OCI-LY1 (cell line): ENCODE data around the gene CUTA.

Experiments
- H2AFZ ChIP-seq: fragments of 200-600 bp; sonication (generic), shearing (Covaris generic); 2 replicates; pipeline ENCODE4 v1.6.0; 2014; ENCODE audit warnings: antibody characterized with exemption, mild to moderate bottlenecking, low read length
- H3F3A ChIP-seq: fragments of 200-600 bp; sonication (generic), shearing (Covaris generic); 2 replicates; pipeline ENCODE4 v1.6.0; 2014; ENCODE audit warnings: mild to moderate bottlenecking, antibody characterized with exemption, low read length, moderate library complexity; ENCODE audit not compliant: insufficient read depth
- H3K27ac ChIP-seq: fragments of 200-600 bp; sonication (generic); 2 replicates; pipeline ENCODE4 v1.5.1; 2014; ENCODE audit warnings: low read length, mixed run types, mild to moderate bottlenecking, low read depth; ENCODE audit not compliant: poor library complexity, severe bottlenecking
- H3K27me3 ChIP-seq: fragments of 200-600 bp; sonication (generic); 2 replicates; pipeline ENCODE4 v1.6.0; 2014; ENCODE audit warnings: antibody characterized with exemption, mild to moderate bottlenecking, low read length, moderate library complexity; ENCODE audit not compliant: insufficient read depth
- H3K36me3 ChIP-seq: fragments of 200-600 bp; sonication (generic); 2 replicates; pipeline ENCODE4 v1.6.1; 2014; ENCODE audit warnings: mild to moderate bottlenecking, antibody characterized with exemption, low read length, moderate library complexity, mixed read lengths; ENCODE audit not compliant: insufficient read depth
- H3K4me1 ChIP-seq: fragments of 200-600 bp; sonication (generic); 2 replicates; pipeline ENCODE4 v1.5.1; 2014; ENCODE audit warnings: mild to moderate bottlenecking, low read length, moderate library complexity; ENCODE audit not compliant: insufficient read depth, severe bottlenecking
- H3K4me2 ChIP-seq: fragments of 200-600 bp; sonication (generic), shearing (Covaris generic); 2 replicates; pipeline ENCODE4 v1.6.1; 2014; ENCODE audit warnings: low read length
- H3K4me3 ChIP-seq: fragments of 200-600 bp; sonication (generic); 2 replicates; pipeline ENCODE4 v1.5.1; 2014; ENCODE audit warnings: low read length, low read depth, mild to moderate bottlenecking, mixed read lengths; ENCODE audit not compliant: poor library complexity, severe bottlenecking
- H3K79me2 ChIP-seq: fragments of 200-600 bp; shearing (Covaris generic); 2 replicates; pipeline ENCODE4 v1.6.1; 2016; ENCODE audit warnings: mixed run types, low read length, mixed read lengths; ENCODE audit not compliant: insufficient read depth
- H3K9ac ChIP-seq: fragments of 200-600 bp; sonication (generic), shearing (Covaris generic); 2 replicates; pipeline ENCODE4 v1.6.1; 2014; ENCODE audit warnings: mild to moderate bottlenecking, low read length, mixed read lengths
- H3K9me2 ChIP-seq: fragments of 200-600 bp; sonication (generic), shearing (Covaris generic); 2 replicates; pipeline ENCODE4 v1.6.1; 2014; ENCODE audit warnings: low read depth, mild to moderate bottlenecking, low read length, mixed read lengths
- H3K9me3 ChIP-seq: fragments of 200-600 bp; shearing (Covaris generic); 2 replicates; pipeline ENCODE4 v1.6.1; 2014; ENCODE audit warnings: low read length, mixed read lengths
- H4K20me1 ChIP-seq: fragments of 200-600 bp; sonication (generic), shearing (Covaris generic); 2 replicates; pipeline ENCODE4 v1.6.0; 2016; ENCODE audit warnings: mild to moderate bottlenecking, low read length; ENCODE audit not compliant: insufficient read depth
- EZH2 ChIP-seq: fragments of 200-600 bp; sonication (generic), shearing (Covaris generic); IDR thresholded peaks from 2 replicates; pipeline ENCODE4 v1.8.0; 2017; ENCODE audit warnings: borderline replicate concordance, mixed run types, mild to moderate bottlenecking, antibody characterized with exemption, low read length, moderate library complexity, mixed read lengths
- TF ChIP-seq, protein P1 (sequence below): fragments of 200-600 bp; sonication (generic), shearing (Covaris generic); IDR thresholded peaks from 2 replicates; pipeline ENCODE4 v1.5.1; 2017; ENCODE audit warnings: mild to moderate bottlenecking, antibody characterized with exemption, low read length, moderate library complexity, mixed read lengths

Gene CUTA

DNA sequence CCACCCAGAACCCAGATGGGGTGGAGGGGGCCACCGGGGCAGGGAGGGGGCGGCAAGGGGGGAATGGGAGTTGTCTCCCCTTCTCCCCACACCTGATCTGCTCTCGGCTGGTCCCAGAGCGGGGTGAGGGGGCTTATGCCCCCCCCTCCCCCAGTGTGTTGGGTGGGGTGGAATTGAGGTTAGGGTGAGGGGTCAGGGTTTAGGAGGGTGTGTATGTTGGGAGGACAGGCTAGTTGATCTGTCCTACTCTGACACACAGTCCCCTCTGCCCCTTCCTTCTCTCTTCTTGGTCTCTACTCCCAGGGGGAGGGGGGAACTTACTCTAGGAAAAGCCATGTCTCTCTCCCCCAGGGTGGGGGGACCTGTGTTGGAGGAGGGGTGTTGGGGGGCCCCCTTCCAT lies 34.6 kb upstream of the CUTA start:
- Histone ChIP-seq H3K4me1 (peaks cover 19% of the 10 kb centered on the region), H3K4me3 (no peak overlapping the region), H2AFZ (no peak overlapping the region), H3F3A (no peaks in the 10 kb centered on the region), H3K79me2 (no peaks in the 10 kb centered on the region), H3K27me3 (no peaks in the 10 kb centered on the region), H3K9me3 (no peaks in the 10 kb centered on the region), H3K4me2 (no peak overlapping the region), H4K20me1 (no peaks in the 10 kb centered on the region), H3K36me3 (peaks cover 12% of the 10 kb centered on the region; the same call in 1 of the 2 replicates), H3K27ac (no peak overlapping the region), H3K9ac (no peak overlapping the region), H3K9me2 (no peaks in the 10 kb centered on the region)
- no peak for TF ChIP-seq EZH2
- TF ChIP-seq, protein P1, sequence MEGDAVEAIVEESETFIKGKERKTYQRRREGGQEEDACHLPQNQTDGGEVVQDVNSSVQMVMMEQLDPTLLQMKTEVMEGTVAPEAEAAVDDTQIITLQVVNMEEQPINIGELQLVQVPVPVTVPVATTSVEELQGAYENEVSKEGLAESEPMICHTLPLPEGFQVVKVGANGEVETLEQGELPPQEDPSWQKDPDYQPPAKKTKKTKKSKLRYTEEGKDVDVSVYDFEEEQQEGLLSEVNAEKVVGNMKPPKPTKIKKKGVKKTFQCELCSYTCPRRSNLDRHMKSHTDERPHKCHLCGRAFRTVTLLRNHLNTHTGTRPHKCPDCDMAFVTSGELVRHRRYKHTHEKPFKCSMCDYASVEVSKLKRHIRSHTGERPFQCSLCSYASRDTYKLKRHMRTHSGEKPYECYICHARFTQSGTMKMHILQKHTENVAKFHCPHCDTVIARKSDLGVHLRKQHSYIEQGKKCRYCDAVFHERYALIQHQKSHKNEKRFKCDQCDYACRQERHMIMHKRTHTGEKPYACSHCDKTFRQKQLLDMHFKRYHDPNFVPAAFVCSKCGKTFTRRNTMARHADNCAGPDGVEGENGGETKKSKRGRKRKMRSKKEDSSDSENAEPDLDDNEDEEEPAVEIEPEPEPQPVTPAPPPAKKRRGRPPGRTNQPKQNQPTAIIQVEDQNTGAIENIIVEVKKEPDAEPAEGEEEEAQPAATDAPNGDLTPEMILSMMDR: no peak

DNA sequence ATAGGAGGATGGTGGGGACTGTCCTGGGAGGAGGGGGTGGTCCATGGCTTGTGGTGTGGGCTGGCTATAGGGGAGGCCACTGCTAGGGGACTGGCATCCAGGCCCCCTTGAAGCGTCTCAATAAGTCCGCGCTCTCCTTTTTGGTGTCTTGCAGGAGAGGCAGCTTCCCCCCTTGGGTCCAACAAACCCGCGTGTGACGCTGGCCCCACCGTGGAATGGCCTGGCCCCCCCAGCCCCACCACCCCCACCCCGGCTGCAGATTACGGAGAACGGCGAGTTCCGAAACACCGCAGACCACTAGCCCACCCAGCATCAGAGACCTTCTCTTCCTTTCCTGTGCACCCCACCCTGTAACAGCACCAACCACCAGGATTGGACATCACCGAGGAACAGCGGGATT lies 33.7 kb upstream of the CUTA start:
- no peaks in the 10 kb centered on the region for H3K27me3 ChIP-seq
- H3K27ac ChIP-seq: no peak overlapping the region
- TF ChIP-seq, protein P1: no peak
- TF ChIP-seq EZH2: no peak
- no peaks in the 10 kb centered on the region for H4K20me1 ChIP-seq
- no peak overlapping the region for H3K4me3 ChIP-seq
- no peaks in the 10 kb centered on the region for H3K9me2 ChIP-seq
- no peak overlapping the region for H3K4me2 ChIP-seq
- peaks cover 10% of the 10 kb centered on the region; the same call in 1 of the 2 replicates for H3K36me3 ChIP-seq
- H3K9me3 ChIP-seq: no peaks in the 10 kb centered on the region
- no peak overlapping the region for H2AFZ ChIP-seq
- peaks cover 19% of the 10 kb centered on the region for H3K4me1 ChIP-seq
- H3K9ac ChIP-seq: no peak overlapping the region
- H3K79me2 ChIP-seq: no peaks in the 10 kb centered on the region
- no peaks in the 10 kb centered on the region for H3F3A ChIP-seq

DNA sequence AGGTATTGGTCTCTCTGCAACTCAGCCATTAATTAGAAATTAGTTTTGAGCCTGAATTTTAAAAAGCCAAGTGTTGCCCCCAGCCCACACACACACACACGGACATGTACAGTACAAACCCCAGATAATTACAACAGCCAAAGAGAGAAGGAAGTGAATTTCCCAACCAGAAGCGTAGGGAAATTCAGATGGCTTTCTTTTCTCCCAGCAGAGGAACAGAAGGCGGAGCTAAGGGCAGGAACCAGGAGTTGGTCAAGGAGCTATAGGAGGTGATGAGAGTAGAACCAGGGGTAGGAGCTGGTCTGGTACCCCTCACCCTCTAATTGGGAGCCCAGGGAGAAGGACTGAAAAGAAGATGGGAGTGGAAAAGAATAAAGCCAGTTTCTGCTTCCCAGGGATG lies 32.5 kb upstream of the CUTA start:
- Histone ChIP-seq H3K27ac (no peak overlapping the region), H3K4me2 (no peak overlapping the region), H3K27me3 (no peaks in the 10 kb centered on the region), H3K4me3 (no peak overlapping the region), H3K36me3 (peaks cover 5% of the 10 kb centered on the region; the same call in 1 of the 2 replicates), H3F3A (no peaks in the 10 kb centered on the region), H3K79me2 (no peaks in the 10 kb centered on the region), H3K4me1 (peaks cover 18% of the 10 kb centered on the region), H4K20me1 (no peaks in the 10 kb centered on the region), H3K9ac (no peak overlapping the region), H2AFZ (no peak overlapping the region), H3K9me2 (no peaks in the 10 kb centered on the region), H3K9me3 (no peaks in the 10 kb centered on the region)
- TF ChIP-seq, protein P1: no peak
